Gastroesophageal sphincter (tissue), 4 donors: ENCODE data around the gene PRUNE2. TPM values are rescaled to one million over a fixed set of nuclear protein-coding genes. Genes with fewer than 3 reads are reported as not detected.

Experiments
- ATAC-seq: fragments of 150-250 bp; one replicate; pipeline ENCODE4 v1.9.1; 2016; ENCODE audit warnings: mild to moderate bottlenecking, moderate library complexity
- H3K27ac ChIP-seq, 4 donors: fragments of 200-600 bp; sonication (generic) in 3 of 4; 1 replicate in 3 of 4; 2 replicates in 1 of 4; pipeline ENCODE4 v1.5.1; 2016 to 2019
- H3K27me3 ChIP-seq: fragments of 200-600 bp; sonication (generic); one replicate; pipeline ENCODE4 v1.5.1; 2019
- H3K36me3 ChIP-seq, 2 donors: fragments of 200-600 bp; sonication (generic); one replicate each; pipeline ENCODE4 v1.5.1; 2019; ENCODE audit warnings: control low read depth in 1 of 2
- H3K4me1 ChIP-seq, 3 donors: fragments of 200-600 bp; sonication (generic); 1 replicate in 2 of 3; 2 replicates in 1 of 3; pipeline ENCODE4 v1.5.1; 2016 to 2019; ENCODE audit warnings: control low read depth in 2 of 3
- H3K4me3 ChIP-seq, 2 donors: fragments of 200-600 bp; sonication (generic); one replicate each; pipeline ENCODE4 v1.5.1; 2019; ENCODE audit warnings: mild to moderate bottlenecking in 1 of 2, moderate library complexity in 1 of 2
- H3K9me3 ChIP-seq, 3 donors: fragments of 200-600 bp; sonication (generic); one replicate each; pipeline ENCODE4 v1.5.1; 2017 to 2019; ENCODE audit warnings: control low read depth in 2 of 3
- EP300 ChIP-seq: sonication (generic); formaldehyde crosslinking; IDR thresholded peaks from one replicate; pipeline ENCODE4 v1.6.1; 2017; ENCODE audit warnings: antibody characterized with exemption, mild to moderate bottlenecking
- POLR2A ChIP-seq, 2 donors: fragments of 450-650 bp; IDR thresholded peaks; one replicate each; pipeline ENCODE4 v1.6.1; 2017; ENCODE audit warnings: antibody characterized with exemption in 2 of 2, mild to moderate bottlenecking in 2 of 2, moderate library complexity in 1 of 2
- POLR2AphosphoS5 ChIP-seq: sonication (generic); formaldehyde crosslinking; IDR thresholded peaks from one replicate; pipeline ENCODE4 v1.6.1; 2017; ENCODE audit warnings: antibody characterized with exemption
- WGBS, 2 donors: methylation state at CpG; one replicate each; pipeline ENCODE4 v1.1.5; 2018; ENCODE audit warnings: low coverage in 1 of 2; 5-methylcytosine and 5-hydroxymethylcytosine counted together
- total RNA-seq, 4 donors: library from RNA; depleted of rRNA; stranded (reverse); fragments of >200 nt; gene quantifications; one replicate each; pipeline ENCODE4 v1.1.0, GENCODE V29; 2016
- TF ChIP-seq, protein P1 (sequence below), 4 experiments: fragments of 200-600 bp in 2 of 4; fragments of 450-650 bp in 2 of 4; sonication (generic) in 1 of 4; IDR thresholded peaks; one replicate each; pipeline ENCODE4 v1.5.1; 2017 to 2019; ENCODE audit warnings: antibody characterized with exemption in 4 of 4, mild to moderate bottlenecking in 2 of 4, moderate library complexity in 2 of 4

The PRUNE2 gene
- total RNA-seq, 4 donors from 2014 or later = 561 to 930 (median 763) TPM

DNA sequence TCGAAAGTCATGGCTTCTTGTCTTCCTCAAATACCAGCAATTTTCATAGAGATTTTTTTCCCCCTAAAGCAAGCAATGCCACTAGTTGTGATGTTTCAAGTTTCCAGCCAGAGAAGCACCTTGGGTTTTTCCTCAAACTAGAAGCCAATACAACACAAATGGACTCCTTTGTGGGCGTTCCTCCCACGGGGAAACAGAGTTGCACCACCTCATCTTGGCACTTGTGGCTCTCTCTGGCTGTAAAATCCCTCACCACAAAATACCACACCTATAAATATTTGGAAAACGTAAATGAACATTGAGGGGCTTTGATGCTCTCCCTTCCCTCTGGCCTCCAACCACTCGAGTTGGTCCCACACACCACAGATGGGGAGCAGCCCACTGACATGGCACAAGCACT is 208.8 kb downstream of the PRUNE2 start:
- ATAC-seq = no peak
- Histone ChIP-seq H3K4me3 (no peak overlapping the region), H3K9me3 (no peaks in the 10 kb centered on the region), H3K4me1 (peaks cover 0 to 33% (median 6%) of the 10 kb centered on the region in 3 donors), H3K27ac (no peak overlapping the region), H3K36me3 (peaks cover 0 to 25% of the 10 kb centered on the region in 2 donors), H3K27me3 (no peaks in the 10 kb centered on the region)
- 75 to 81% methylated on average over 3 to 4 of the region's 5 CpGs for WGBS, 2 donors
- TF ChIP-seq POLR2AphosphoS5 = no peak
- TF ChIP-seq, protein P1, sequence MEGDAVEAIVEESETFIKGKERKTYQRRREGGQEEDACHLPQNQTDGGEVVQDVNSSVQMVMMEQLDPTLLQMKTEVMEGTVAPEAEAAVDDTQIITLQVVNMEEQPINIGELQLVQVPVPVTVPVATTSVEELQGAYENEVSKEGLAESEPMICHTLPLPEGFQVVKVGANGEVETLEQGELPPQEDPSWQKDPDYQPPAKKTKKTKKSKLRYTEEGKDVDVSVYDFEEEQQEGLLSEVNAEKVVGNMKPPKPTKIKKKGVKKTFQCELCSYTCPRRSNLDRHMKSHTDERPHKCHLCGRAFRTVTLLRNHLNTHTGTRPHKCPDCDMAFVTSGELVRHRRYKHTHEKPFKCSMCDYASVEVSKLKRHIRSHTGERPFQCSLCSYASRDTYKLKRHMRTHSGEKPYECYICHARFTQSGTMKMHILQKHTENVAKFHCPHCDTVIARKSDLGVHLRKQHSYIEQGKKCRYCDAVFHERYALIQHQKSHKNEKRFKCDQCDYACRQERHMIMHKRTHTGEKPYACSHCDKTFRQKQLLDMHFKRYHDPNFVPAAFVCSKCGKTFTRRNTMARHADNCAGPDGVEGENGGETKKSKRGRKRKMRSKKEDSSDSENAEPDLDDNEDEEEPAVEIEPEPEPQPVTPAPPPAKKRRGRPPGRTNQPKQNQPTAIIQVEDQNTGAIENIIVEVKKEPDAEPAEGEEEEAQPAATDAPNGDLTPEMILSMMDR (IDR thresholded peaks at IDR 0.05) = no peak
- no peak for TF ChIP-seq EP300
- no peak for TF ChIP-seq POLR2A (IDR thresholded peaks at IDR 0.05)

DNA sequence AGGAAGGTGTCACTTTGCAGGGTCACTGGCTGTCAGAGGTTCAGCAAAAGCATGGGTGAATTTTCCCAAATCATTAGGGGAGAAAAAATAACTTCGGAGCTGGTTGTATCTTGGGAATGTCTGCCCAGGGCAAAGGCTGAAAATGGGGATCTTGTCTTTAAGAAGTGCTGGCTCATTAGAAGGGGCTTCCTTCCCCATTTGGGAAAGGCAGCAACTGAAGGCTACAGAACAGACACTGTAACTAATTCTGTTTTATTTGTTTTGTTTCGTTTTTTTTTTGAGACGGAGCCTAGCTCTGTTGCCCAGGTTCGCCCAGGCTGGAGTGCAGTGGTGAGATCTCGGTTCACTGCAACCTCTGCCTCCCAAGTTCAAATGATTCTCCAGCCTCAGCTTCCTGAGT is 212.0 kb downstream of the PRUNE2 start:
- 78 to 92% methylated on average over 2 to 5 of the region's 5 CpGs for WGBS, 2 donors
- no peaks in the 10 kb centered on the region for H3K9me3 ChIP-seq
- H3K27ac ChIP-seq = no peak overlapping the region
- no peaks in the 10 kb centered on the region for H3K27me3 ChIP-seq
- TF ChIP-seq EP300 (no peak), POLR2A (IDR thresholded peaks at IDR 0.05) (no peak), POLR2AphosphoS5 (no peak)
- TF ChIP-seq, protein P1 (IDR thresholded peaks at IDR 0.05) = no peak
- peaks cover 0 to 11% of the 10 kb centered on the region in 2 donors for H3K36me3 ChIP-seq
- no peak overlapping the region for H3K4me3 ChIP-seq
- peaks cover 0 to 40% (median 0%) of the 10 kb centered on the region in 3 donors for H3K4me1 ChIP-seq
- no peak for ATAC-seq

DNA sequence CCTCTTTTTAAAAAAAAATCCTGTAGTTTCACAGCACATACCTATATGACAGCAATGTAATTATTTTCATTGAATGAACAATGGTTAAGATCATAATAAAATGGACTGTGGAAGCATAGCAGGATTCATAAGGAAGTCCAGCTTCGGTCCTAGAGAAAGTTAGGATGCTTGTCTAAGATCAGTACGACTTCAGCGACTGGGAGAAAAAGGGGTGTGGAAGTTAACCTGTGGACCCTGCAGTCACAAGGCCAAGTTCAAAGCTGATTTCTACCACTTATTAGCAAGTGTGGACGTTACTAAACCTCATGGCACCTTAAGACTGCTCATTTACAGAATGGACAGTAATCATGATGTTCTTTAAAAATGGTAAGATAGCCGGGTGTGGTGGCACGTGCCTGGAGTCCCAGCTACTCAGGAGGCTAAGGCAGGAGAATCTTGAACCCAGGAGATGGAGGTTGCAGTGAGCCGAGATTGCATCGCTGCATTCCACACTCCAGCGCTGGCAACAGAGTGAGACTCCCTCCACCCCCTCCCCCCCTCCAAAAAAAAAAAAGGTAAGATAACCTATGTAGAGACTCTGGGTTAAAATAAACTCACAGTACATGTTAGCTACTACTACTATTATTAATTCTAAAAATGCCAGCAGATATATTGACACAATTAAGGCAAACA is 213.3 kb downstream of the PRUNE2 start:
- ATAC-seq = no peak
- TF ChIP-seq EP300 (no peak), POLR2A (IDR thresholded peaks at IDR 0.05) (no peak), POLR2AphosphoS5 (no peak)
- TF ChIP-seq, protein P1 (IDR thresholded peaks at IDR 0.05) = no peak
- Histone ChIP-seq H3K27ac (no peak overlapping the region), H3K4me3 (peak overlapping the region in 1 of 2 donors; percentile 36), H3K36me3 (peaks cover 0 to 10% of the 10 kb centered on the region in 2 donors), H3K4me1 (peaks cover 0 to 53% (median 0%) of the 10 kb centered on the region in 3 donors), H3K27me3 (no peaks in the 10 kb centered on the region), H3K9me3 (no peaks in the 10 kb centered on the region)
- 62 to 74% methylated on average over 7 to 8 of the region's 9 CpGs for WGBS, 2 donors

DNA sequence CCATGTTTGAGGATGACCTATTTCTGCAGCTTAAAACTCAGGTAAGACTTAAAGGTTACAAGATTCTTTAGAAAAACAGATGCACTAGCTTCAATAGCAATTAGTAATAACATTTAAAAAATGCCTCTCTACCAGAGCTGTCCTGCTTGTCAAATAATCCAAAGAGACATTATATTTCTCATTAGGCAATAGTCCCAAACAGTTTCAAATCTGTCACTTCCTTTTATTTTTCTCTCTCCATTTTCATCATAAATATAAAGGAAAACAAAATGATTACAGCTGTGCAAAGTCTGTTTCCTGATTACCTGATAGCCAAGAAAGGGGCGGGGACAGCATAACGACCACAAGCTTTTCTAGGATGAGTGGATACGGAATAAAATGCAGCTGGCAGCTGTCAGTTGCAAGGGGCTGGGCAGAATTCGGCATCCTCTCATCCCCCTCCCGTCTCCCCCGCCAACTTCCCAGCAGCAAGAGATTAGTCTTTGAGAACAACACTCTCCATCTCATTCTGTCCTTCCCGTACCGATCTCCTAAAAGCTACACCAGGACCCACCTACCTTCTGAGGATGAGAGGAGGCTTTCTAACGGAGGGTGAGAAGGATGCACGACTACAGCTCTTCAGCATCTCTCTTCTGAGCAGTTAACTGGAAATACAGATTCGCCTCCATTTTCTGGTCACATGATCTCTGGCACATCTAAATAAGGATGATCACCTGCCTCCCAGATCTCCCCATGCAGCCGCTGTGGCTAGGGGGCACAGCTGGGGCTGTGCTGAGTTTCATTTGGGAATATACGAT is 214.2 kb downstream of the PRUNE2 start:
- H3K27me3 ChIP-seq = no peaks in the 10 kb centered on the region
- peaks cover 0 to 17% of the 10 kb centered on the region in 2 donors for H3K36me3 ChIP-seq
- H3K9me3 ChIP-seq = no peaks in the 10 kb centered on the region
- H3K4me3 ChIP-seq = peak overlapping the region; percentile 29 to 36
- H3K27ac ChIP-seq = peak overlapping the region in 1 of 4 donors; percentile 39
- ATAC-seq = no peak
- TF ChIP-seq, protein P1 (IDR thresholded peaks at IDR 0.05) = no peak
- TF ChIP-seq EP300 = no peak
- TF ChIP-seq POLR2AphosphoS5 = no peak
- no peak for TF ChIP-seq POLR2A (IDR thresholded peaks at IDR 0.05)
- H3K4me1 ChIP-seq = peaks cover 0 to 55% (median 0%) of the 10 kb centered on the region in 3 donors
- WGBS, 2 donors = 21 to 27% methylated on average over 11 to 12 of the region's 13 CpGs
